ENCODE data around the gene KPNA1. TPM values are rescaled to one million over a fixed set of nuclear protein-coding genes. Genes with fewer than 3 reads are reported as not detected.
"Not testable (repeated sequence)": the region's sequence is repeated elsewhere in the genome, so short reads cannot be mapped to it uniquely, and the experiment has no call there.

The KPNA1 gene
- total RNA-seq, 1 donor from 2014 or later, result 28.4 TPM

GRCh38 chr3:122508135-122508914 is 6.4 kb downstream of the KPNA1 start:
- no peak for TF ChIP-seq CTCF (IDR thresholded peaks at IDR 0.05; ENCODE audit: insufficient read depth, low read length, severe bottlenecking)
- Histone ChIP-seq H3K27me3 (ENCODE audit: control insufficient read depth, insufficient read depth, low read length) (no peaks in the 10 kb centered on the region), H3K4me3 (ENCODE audit: low read depth, low read length) (no peak overlapping the region), H3K36me3 (ENCODE audit: control insufficient read depth, insufficient read depth, low read length) (peaks cover 1% of the 10 kb centered on the region)
- DNase-seq (ENCODE audit: low read depth) (peak; percentile 22), FAIRE-seq (no peak)

GRCh38 chr3:122506450-122506849 is 8.3 kb downstream of the KPNA1 start:
- Histone ChIP-seq H3K36me3 (ENCODE audit: control insufficient read depth, insufficient read depth, low read length) (peaks cover 1% of the 10 kb centered on the region), H3K4me3 (ENCODE audit: low read depth, low read length) (no peak overlapping the region), H3K27me3 (ENCODE audit: control insufficient read depth, insufficient read depth, low read length) (no peaks in the 10 kb centered on the region)
- no peak for FAIRE-seq
- DNase-seq (ENCODE audit: low read depth), result no peak
- TF ChIP-seq CTCF (IDR thresholded peaks at IDR 0.05; ENCODE audit: insufficient read depth, low read length, severe bottlenecking), result no peak

DNA sequence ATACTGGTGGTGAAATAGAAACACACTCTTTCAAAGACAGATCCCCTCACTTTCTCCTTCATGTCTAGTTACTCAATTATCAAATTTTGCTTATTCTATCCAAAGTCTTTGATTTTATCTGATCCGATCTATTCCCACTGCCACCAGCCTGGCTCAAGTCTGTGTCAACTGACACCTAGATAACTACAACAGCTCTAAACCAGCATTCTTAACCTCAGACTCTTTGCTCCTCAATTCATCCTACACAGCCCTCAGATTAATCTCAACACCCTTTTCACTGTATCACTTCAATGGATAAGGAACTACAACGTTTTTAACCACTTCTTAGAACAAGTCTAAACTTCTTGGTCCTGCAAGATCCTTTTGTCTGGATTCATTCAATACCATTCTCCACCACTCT is 9.1 kb downstream of the KPNA1 start:
- no peak for TF ChIP-seq CTCF (IDR thresholded peaks at IDR 0.05; ENCODE audit: insufficient read depth, low read length, severe bottlenecking)
- DNase-seq (ENCODE audit: low read depth) (no peak), FAIRE-seq (no peak)
- no peaks in the 10 kb centered on the region for H3K27me3 ChIP-seq (ENCODE audit: control insufficient read depth, insufficient read depth, low read length)
- no peak overlapping the region for H3K4me3 ChIP-seq (ENCODE audit: low read depth, low read length)
- H3K36me3 ChIP-seq (ENCODE audit: control insufficient read depth, insufficient read depth, low read length), result peaks cover 1% of the 10 kb centered on the region

GRCh38 chr3:122502941-122503340 is 11.8 kb downstream of the KPNA1 start:
- no peak for TF ChIP-seq CTCF (IDR thresholded peaks at IDR 0.05; ENCODE audit: insufficient read depth, low read length, severe bottlenecking)
- Histone ChIP-seq H3K27me3 (ENCODE audit: control insufficient read depth, insufficient read depth, low read length) (no peaks in the 10 kb centered on the region), H3K36me3 (ENCODE audit: control insufficient read depth, insufficient read depth, low read length) (peaks cover 1% of the 10 kb centered on the region), H3K4me3 (ENCODE audit: low read depth, low read length) (no peak overlapping the region)
- no peak for DNase-seq (ENCODE audit: low read depth)
- FAIRE-seq, result no peak

GRCh38 chr3:122502139-122502538 is 12.6 kb downstream of the KPNA1 start:
- H3K4me3 ChIP-seq (ENCODE audit: low read depth, low read length), result no peak overlapping the region
- DNase-seq (ENCODE audit: low read depth) (no peak), FAIRE-seq (no peak)
- H3K36me3 ChIP-seq (ENCODE audit: control insufficient read depth, insufficient read depth, low read length), result peaks cover 1% of the 10 kb centered on the region
- TF ChIP-seq CTCF (IDR thresholded peaks at IDR 0.05; ENCODE audit: insufficient read depth, low read length, severe bottlenecking), result no peak
- H3K27me3 ChIP-seq (ENCODE audit: control insufficient read depth, insufficient read depth, low read length), result no peaks in the 10 kb centered on the region

DNA sequence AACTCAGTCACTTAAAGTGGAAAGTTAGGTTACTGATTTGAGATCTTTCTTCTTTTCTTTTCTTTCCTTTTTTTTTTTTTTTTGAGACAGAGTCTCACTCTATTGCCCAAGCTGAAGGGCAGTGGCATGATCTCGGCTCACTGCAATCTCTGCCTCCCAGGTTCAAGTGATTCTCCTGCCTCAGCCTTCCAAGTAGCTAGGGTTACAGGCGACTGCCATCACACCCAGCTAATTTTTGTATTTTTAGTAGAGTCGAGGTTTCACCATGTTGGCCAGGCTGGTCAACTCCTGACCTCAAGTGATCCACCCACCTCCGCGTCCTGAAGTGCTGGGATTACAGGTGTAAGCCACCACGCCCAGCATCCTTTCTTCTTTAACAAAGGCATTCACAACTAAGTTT is 13.8 kb downstream of the KPNA1 start:
- not testable (repeated sequence) for DNase-seq (ENCODE audit: low read depth); FAIRE-seq; H3K4me3 ChIP-seq (ENCODE audit: low read depth, low read length); H3K27me3 ChIP-seq (ENCODE audit: control insufficient read depth, insufficient read depth, low read length); H3K36me3 ChIP-seq (ENCODE audit: control insufficient read depth, insufficient read depth, low read length)

Data from bronchial epithelial cell (primary cell).